ENCODE data around the gene ARHGAP8. TPM values are rescaled to one million over a fixed set of nuclear protein-coding genes. Genes with fewer than 3 reads are reported as not detected.

Gene ARHGAP8
- total RNA-seq, 2 donors from 2014 or later = 12.2 to 15.2 TPM

DNA sequence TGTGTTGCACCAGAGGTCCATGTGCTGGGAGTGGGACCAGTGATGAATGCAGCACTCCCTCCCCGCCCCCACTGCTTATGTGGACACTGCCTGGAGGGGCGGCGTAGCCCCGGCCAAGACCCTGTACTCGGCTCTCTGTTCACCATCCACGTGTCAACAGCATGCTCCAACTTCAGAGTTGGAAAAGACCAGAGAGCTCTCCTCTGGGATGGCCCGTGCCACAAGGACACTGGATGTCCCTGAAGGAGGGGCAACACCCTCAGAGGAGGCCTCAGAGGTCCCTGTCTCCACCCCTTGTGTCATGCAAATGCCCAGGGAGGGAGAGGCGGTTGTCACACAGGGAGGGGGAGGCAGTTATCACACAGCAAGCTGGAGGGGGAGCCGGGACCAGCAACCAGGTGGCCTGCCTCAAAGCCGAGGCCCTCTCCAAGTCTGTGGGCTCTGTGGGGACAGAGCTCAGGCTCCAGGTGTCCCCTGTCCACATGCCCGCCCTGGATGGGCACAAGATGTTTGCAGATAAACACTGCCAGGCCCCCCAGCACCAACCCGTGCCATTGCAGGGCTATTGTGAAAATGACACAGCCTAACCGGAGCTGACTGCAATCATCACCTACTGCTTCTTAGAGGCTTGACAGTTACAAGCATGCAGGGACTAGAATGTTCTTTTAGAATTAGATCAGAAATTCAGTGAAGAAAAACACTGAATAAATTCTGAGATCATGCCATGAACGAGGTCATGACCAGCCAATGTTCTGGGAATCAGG, 136.3 kb downstream of the ARHGAP8 start:
- no peaks in the 10 kb centered on the region for H3K4me1 ChIP-seq
- DNase-seq = no peak
- H3K27me3 ChIP-seq = no peaks in the 10 kb centered on the region
- intact Hi-C loops (cut with DNase I) = no loop called here
- no peak overlapping the region for H3K27ac ChIP-seq
- WGBS, 2 donors = 64 to 69% methylated on average over 8 to 14 of the region's 14 CpGs
- no peak overlapping the region for H3K4me3 ChIP-seq
- TF ChIP-seq POLR2A (IDR thresholded peaks at IDR 0.05) = no peak
- no peaks in the 10 kb centered on the region for H3K36me3 ChIP-seq (replicated peaks in 1 of 2; ENCODE audit: insufficient read depth in 1 of 2, low read depth in 2 of 2)
- no peaks in the 10 kb centered on the region for H3K9me3 ChIP-seq
- no peak for ATAC-seq

DNA sequence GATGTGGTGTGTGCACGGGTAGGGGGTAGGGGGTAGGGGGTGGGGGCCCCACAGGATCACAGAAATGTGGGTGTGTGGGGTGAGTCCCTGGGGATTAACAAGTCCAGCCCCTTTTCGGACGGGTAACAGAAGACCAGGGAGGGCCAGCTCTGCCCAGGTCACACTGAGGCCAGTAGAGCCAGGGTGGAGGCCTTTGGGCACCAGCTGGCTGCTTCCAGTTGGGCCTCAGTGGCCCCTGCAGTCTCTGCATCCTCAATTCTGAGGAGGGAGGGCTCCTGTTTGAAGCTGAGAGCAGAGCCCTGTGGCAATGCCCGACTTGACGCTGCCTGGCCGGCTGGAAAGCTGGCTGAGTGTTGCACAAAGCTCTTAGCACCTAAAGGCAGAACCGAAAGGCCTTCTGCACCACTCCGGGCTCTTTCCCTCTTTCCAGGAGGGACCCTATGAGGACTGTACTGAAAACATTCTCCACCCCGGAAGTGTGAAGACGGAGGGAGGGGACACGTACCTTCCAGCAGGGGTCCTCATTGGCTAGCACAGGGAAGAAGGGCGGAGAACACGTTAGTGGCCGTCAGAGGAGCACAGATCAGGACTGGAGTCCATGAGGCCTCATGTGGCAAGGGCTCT, 137.0 kb downstream of the ARHGAP8 start:
- DNase-seq (no peak), ATAC-seq (no peak)
- WGBS, 2 donors = 62 to 68% methylated on average over 13 to 14 of the region's 14 CpGs
- no peaks in the 10 kb centered on the region for H3K9me3 ChIP-seq
- intact Hi-C loops (cut with DNase I) = no loop called here
- no peak overlapping the region for H3K27ac ChIP-seq
- TF ChIP-seq POLR2A (IDR thresholded peaks at IDR 0.05) = no peak
- TF ChIP-seq, protein P1, sequence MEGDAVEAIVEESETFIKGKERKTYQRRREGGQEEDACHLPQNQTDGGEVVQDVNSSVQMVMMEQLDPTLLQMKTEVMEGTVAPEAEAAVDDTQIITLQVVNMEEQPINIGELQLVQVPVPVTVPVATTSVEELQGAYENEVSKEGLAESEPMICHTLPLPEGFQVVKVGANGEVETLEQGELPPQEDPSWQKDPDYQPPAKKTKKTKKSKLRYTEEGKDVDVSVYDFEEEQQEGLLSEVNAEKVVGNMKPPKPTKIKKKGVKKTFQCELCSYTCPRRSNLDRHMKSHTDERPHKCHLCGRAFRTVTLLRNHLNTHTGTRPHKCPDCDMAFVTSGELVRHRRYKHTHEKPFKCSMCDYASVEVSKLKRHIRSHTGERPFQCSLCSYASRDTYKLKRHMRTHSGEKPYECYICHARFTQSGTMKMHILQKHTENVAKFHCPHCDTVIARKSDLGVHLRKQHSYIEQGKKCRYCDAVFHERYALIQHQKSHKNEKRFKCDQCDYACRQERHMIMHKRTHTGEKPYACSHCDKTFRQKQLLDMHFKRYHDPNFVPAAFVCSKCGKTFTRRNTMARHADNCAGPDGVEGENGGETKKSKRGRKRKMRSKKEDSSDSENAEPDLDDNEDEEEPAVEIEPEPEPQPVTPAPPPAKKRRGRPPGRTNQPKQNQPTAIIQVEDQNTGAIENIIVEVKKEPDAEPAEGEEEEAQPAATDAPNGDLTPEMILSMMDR (IDR thresholded peaks at IDR 0.05) = no peak
- no peaks in the 10 kb centered on the region for H3K27me3 ChIP-seq
- no peak overlapping the region for H3K4me3 ChIP-seq
- H3K4me1 ChIP-seq = no peaks in the 10 kb centered on the region
- no peaks in the 10 kb centered on the region for H3K36me3 ChIP-seq (replicated peaks in 1 of 2; ENCODE audit: insufficient read depth in 1 of 2, low read depth in 2 of 2)

DNA sequence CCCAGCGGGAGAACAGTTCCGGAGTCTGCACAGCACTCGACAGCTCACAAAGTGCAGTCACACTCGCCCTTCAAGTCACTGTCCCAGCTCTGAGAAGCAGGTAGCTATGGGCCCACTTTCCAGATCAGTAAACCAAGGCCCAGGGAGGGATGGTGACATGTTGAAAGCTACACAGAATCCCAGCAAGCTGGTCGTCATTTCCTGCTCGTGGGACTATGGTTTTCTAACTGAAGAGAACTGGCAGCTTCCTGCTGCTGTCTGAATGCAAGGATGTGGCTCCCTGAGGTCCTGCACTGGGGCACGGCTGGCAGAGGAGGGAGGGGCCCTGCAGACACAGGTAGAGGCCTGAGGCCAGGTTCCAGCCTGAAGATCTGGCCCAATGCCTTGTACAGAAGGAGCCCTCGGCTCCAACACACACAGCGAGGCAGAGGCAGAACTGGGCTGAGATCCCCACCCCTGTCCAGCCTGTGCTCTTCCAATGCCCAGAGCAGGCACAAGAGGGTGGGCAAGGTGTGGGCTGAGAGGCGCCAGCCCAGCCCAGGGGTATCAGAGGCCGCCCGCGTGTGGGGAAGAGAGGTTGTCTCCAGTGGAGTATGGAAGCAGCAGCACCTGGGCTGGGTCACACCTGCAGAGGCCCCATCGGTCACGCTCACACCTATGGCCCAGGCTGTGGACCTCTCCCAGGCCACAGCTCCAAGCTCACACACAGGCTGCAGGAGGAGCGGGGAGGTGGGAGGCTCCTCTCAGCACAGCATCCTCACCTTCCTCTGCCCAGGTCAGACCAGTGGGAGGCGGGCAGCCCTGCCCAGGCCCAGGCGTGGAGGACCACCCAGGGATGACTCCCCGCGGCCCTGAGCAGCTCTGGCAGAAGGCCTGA, 138.3 kb downstream of the ARHGAP8 start:
- no peaks in the 10 kb centered on the region for H3K9me3 ChIP-seq
- intact Hi-C loops (cut with DNase I) = no loop called here
- no peak for ATAC-seq
- H3K27ac ChIP-seq = no peak overlapping the region
- TF ChIP-seq, protein P1 (IDR thresholded peaks at IDR 0.05) = no peak
- no peak for TF ChIP-seq POLR2A (IDR thresholded peaks at IDR 0.05)
- no peaks in the 10 kb centered on the region for H3K36me3 ChIP-seq (replicated peaks in 1 of 2; ENCODE audit: insufficient read depth in 1 of 2, low read depth in 2 of 2)
- H3K4me3 ChIP-seq = no peak overlapping the region
- DNase-seq = no peak
- no peaks in the 10 kb centered on the region for H3K27me3 ChIP-seq
- H3K4me1 ChIP-seq = no peaks in the 10 kb centered on the region
- 65 to 84% methylated on average over 3 to 17 of the region's 20 CpGs for WGBS, 2 donors

DNA sequence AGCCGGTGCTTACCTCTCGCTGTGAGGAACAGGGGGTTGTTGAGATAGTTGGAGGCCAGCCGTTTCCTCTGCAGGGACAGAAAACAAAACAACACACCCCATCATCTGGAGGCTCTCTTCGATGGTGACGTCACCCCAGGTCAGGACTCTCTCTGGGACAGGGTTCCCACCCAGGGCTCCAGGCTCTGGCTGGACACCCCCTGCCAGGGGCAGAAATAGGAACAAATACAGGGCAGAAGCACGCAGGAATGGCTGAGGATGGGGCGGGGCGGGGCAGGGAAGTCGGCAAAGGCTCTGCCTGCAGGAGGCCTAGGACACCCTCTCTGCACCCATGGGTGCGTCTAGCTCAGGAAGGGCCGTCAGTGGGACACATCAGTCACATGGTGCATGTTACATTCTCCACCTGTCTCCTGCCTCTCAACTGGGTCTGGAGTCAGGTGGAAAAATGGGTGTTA, 138.9 kb downstream of the ARHGAP8 start:
- no peaks in the 10 kb centered on the region for H3K4me1 ChIP-seq

More for the DNA sequence above, 138.9 kb downstream of the ARHGAP8 start:
- intact Hi-C loops (cut with DNase I) = no loop called here
- Histone ChIP-seq H3K27ac (no peak overlapping the region), H3K9me3 (no peaks in the 10 kb centered on the region), H3K36me3 (replicated peaks in 1 of 2; ENCODE audit: insufficient read depth in 1 of 2, low read depth in 2 of 2) (no peaks in the 10 kb centered on the region), H3K4me3 (no peak overlapping the region), H3K27me3 (no peaks in the 10 kb centered on the region)
- DNase-seq = no peak
- 58 to 64% methylated on average over 8 to 11 of the region's 11 CpGs for WGBS, 2 donors
- ATAC-seq = no peak
- TF ChIP-seq, protein P1 (IDR thresholded peaks at IDR 0.05) = no peak
- no peak for TF ChIP-seq POLR2A (IDR thresholded peaks at IDR 0.05)

Measured in body of pancreas (tissue), 4 donors.